ENCODE measurements around the gene CILP. TPM values are rescaled to one million over a fixed set of nuclear protein-coding genes. Genes with fewer than 3 reads are reported as not detected.
A peak's percentile ranks its signal among the peaks of the same experiment; 100 is the strongest.

Gene CILP, protein sequence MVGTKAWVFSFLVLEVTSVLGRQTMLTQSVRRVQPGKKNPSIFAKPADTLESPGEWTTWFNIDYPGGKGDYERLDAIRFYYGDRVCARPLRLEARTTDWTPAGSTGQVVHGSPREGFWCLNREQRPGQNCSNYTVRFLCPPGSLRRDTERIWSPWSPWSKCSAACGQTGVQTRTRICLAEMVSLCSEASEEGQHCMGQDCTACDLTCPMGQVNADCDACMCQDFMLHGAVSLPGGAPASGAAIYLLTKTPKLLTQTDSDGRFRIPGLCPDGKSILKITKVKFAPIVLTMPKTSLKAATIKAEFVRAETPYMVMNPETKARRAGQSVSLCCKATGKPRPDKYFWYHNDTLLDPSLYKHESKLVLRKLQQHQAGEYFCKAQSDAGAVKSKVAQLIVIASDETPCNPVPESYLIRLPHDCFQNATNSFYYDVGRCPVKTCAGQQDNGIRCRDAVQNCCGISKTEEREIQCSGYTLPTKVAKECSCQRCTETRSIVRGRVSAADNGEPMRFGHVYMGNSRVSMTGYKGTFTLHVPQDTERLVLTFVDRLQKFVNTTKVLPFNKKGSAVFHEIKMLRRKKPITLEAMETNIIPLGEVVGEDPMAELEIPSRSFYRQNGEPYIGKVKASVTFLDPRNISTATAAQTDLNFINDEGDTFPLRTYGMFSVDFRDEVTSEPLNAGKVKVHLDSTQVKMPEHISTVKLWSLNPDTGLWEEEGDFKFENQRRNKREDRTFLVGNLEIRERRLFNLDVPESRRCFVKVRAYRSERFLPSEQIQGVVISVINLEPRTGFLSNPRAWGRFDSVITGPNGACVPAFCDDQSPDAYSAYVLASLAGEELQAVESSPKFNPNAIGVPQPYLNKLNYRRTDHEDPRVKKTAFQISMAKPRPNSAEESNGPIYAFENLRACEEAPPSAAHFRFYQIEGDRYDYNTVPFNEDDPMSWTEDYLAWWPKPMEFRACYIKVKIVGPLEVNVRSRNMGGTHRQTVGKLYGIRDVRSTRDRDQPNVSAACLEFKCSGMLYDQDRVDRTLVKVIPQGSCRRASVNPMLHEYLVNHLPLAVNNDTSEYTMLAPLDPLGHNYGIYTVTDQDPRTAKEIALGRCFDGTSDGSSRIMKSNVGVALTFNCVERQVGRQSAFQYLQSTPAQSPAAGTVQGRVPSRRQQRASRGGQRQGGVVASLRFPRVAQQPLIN
- not detected in 2 replicates for total RNA-seq (2014; rRNA removed; shearing (Covaris generic))

DNA sequence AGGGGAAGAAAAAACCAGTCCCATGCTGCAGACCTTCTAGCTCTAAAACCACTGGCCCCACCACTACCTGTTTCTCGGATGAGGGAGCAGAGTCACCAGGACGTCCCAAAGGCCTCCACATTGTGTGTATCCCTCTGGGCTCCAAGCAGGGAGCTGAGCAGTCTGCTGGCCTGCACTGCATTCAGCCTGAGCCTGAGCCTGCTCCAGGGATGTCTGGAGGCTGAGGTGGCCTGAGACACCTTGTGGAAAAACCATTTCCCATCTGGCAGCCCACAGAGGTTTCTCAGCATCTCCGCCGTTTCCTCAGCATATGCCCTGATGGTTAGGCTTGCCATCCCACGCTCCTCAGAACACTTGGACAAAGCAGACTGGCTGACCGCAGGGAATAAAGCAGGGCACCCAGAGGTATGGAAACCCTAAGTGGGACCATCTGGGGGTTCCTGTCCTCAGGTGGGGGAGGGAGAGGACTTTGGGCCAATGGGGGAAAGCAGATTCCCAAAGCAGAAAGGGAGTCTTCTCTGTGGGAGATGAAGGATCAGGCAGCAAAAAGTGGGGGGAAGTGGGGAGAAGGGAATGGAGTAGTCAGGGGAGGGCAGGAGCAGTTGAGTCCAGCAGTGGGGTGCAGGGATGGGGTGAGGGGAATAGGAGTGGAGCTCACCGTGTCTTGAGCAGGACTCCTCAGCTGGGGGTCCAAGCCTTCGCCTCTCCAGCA is at the start of gene CILP:
CILP (minus strand) TSS at position 704 of the 712 bp plus-strand sequence. CDS start 1,718 bp downstream, outside the sequence.
- Histone ChIP-seq H3K36me3 (replicated peaks; ENCODE audit: control insufficient read depth, insufficient read depth, low read length) (no peaks in the 10 kb centered on the region), H3K4me3 (ENCODE audit: insufficient read depth, low read depth, low read length) (no peak within 1 kb of the TSS), H3K27me3 (ENCODE audit: control insufficient read depth, insufficient read depth, low read length) (no peaks in the 10 kb centered on the region)
- no peak for DNase-seq

DNA sequence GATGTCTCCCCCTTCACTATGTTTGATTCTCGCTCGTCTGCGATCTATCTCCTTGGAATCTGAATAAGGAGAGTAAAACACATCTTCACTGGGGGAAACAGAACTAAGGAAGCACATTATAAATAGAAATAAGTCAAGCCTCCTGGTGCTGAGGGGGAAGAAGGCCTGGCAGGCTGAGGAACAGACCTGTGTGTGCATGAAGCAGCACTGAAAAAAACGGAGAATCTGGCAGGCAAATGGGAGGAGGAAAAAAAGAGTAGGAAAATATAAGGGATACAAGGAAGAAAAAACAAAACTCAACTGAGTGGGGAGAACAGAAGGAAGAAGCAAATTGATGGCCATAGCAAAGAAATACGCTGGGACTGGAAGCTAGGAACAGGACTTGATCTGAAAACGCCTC is 49.7 kb upstream of the CILP start:
- DNase-seq = no peak
- Histone ChIP-seq H3K36me3 (replicated peaks; ENCODE audit: control insufficient read depth, insufficient read depth, low read length) (no peaks in the 10 kb centered on the region), H3K4me3 (ENCODE audit: insufficient read depth, low read depth, low read length) (no peak overlapping the region), H3K27me3 (ENCODE audit: control insufficient read depth, insufficient read depth, low read length) (no peaks in the 10 kb centered on the region)

DNA sequence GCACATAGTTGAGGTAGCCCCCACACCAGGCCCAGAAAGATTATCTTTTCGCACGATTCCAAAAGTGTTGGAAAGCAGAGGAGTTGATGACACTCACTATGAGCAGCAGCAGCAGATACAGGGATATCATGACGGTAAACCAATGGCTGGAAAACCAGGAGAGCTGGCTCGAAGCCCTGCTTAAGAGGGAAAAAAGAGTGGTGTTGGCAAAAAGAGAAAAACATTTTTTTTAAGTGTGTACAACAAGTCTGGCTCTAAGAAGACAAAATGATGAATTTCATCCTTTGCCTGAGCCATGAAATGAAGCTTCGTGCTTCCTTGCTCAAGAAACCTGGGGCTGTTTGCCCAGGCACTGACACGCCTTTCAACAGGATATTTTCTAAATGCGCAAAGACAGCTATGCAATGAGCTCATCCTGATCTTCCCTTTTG is 48.1 kb upstream of the CILP start:
- no peak overlapping the region for H3K4me3 ChIP-seq (ENCODE audit: insufficient read depth, low read depth, low read length)
- no peak for DNase-seq
- no peaks in the 10 kb centered on the region for H3K27me3 ChIP-seq (ENCODE audit: control insufficient read depth, insufficient read depth, low read length)
- no peaks in the 10 kb centered on the region for H3K36me3 ChIP-seq (replicated peaks; ENCODE audit: control insufficient read depth, insufficient read depth, low read length)

DNA sequence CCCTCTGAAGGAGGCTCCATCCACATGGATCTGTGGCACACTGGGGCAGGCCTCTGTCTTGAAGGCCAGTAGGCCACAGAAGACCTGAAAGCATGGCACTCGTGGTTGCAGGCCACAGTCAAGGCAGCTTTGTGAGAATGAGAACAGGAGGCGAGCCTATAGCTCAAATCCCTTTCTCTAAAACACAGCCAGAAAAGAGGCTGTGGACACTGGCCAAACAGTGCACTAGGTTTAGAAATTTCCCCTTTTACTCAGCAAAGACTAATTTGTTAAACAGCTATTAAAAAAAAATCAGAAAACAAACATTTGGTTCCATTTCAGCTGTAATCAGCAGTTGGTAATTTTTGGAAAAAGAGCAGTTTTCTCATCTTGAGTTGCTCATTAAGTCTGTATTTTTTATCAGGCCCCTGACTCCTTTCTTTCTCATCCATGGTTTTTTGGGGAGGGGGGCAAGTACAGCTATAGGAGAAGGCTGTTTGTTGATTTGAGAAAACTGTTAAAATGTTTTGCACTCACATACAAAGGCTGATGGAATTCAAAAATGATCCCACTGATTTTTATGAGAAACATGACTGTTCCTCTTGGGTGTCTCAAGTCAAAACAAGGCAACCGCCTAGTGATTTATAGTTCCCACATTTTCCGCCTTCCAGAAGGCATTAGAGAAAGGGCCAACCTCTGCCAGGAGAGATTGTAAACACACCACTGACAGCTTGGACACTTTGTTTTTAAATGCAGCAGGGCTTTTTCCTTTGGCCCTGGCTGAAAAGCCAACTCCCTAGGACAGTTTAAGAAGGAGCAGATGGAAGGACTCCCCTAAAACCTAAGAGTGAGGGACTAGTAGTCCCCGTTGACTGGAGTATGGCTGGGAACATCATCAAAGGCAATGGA is 47.3 kb upstream of the CILP start:
- no peak overlapping the region for H3K4me3 ChIP-seq (ENCODE audit: insufficient read depth, low read depth, low read length)
- no peak for DNase-seq
- H3K27me3 ChIP-seq (ENCODE audit: control insufficient read depth, insufficient read depth, low read length) = no peaks in the 10 kb centered on the region
- no peaks in the 10 kb centered on the region for H3K36me3 ChIP-seq (replicated peaks; ENCODE audit: control insufficient read depth, insufficient read depth, low read length)

DNA sequence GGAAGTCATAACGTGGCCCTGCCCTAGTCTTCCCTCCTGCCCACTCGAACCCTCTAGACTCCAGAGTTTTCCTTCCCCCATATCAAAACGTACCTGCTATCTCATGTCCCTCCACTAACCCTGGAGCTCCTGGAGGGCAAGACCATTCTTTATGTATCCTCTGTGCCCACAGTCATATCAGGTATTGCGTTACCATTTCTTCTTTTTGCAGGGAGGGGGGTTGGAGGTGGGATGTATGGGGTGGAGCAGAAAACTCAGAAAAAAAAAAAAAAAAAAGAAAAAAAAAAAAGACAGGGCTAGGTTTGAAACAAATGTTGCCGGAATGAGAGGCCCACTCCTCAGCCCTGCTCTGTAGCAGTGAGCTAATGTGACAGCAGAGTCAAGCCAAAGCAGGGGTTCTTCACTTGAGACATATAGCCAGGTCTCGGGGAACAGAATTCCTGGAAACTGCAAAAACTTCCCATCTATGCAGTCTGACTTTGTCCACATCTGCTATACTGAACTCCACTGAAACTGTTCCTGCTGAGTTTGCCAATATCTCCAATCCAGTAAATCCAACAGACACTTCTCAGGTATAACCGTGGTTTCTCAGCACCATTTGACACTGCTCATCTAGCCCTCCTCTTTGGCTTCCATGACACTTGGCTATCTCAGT is 44.3 kb upstream of the CILP start:
- DNase-seq = no peak
- Histone ChIP-seq H3K36me3 (replicated peaks; ENCODE audit: control insufficient read depth, insufficient read depth, low read length) (no peaks in the 10 kb centered on the region), H3K27me3 (ENCODE audit: control insufficient read depth, insufficient read depth, low read length) (no peaks in the 10 kb centered on the region), H3K4me3 (ENCODE audit: insufficient read depth, low read depth, low read length) (no peak overlapping the region)

DNA sequence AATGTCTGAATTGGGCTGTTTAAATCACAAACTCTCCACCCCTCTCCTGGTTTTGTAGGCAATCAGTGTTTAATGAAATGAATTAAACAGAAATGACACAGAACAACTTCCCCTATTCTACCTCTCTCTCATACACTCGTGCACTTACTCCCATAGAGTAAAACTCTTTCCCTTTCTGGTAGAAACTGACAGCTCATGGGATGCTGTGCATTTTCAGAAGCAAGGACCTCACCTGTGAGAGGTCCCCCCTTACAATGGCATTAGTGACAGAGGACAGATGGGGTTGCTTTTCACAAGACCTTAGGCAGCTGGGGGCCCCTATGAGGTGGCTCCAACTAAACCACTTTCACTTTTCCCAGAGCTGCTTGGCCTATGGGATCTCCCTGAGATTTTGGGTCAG is 43.5 kb upstream of the CILP start:
- Histone ChIP-seq H3K27me3 (ENCODE audit: control insufficient read depth, insufficient read depth, low read length) (no peaks in the 10 kb centered on the region), H3K4me3 (ENCODE audit: insufficient read depth, low read depth, low read length) (no peak overlapping the region), H3K36me3 (replicated peaks; ENCODE audit: control insufficient read depth, insufficient read depth, low read length) (no peaks in the 10 kb centered on the region)
- no peak for DNase-seq

DNA sequence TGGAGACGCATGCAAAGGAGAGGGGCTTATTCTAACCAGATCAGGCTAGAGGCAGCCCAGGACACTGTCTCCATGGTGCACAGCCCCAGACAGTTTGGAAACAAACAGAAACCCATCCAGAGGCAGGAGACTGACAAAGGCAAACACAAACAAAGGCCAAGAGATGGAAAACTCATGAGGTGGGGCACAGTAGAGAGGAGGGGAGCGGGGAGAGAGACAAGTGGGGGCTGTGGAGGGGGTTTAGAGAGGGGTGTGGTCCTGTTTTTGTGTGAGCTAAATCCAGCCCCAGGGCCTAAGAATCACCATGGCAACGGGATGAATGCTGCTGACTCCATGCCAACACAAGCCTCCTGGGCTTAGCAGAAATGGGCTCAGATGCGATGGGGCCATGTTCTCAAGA is 43.1 kb upstream of the CILP start:
- peak; percentile 63 for DNase-seq
- H3K36me3 ChIP-seq (replicated peaks; ENCODE audit: control insufficient read depth, insufficient read depth, low read length) = no peaks in the 10 kb centered on the region
- no peaks in the 10 kb centered on the region for H3K27me3 ChIP-seq (ENCODE audit: control insufficient read depth, insufficient read depth, low read length)
- no peak overlapping the region for H3K4me3 ChIP-seq (ENCODE audit: insufficient read depth, low read depth, low read length)

DNA sequence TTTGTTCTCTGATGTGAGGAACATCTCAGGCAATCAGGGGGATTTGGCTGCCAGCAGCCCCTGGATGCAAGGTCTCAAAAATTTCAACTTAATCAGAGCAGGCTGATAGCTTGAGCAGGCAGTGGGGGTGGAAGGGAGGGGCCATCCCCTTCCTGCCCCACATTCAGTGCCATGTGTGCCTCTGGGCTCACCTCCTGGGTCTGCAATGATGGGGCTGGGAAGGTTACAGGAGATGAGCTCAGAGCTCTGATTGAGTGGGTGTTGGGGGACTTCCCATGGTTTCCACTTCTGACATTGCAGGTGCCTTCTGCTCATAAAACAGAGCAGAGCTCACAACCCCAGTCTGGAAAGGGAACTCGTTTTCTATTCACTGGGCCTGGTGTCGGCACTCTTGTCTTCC is 38.4 kb upstream of the CILP start:
- Histone ChIP-seq H3K27me3 (ENCODE audit: control insufficient read depth, insufficient read depth, low read length) (no peaks in the 10 kb centered on the region), H3K4me3 (ENCODE audit: insufficient read depth, low read depth, low read length) (no peak overlapping the region), H3K36me3 (replicated peaks; ENCODE audit: control insufficient read depth, insufficient read depth, low read length) (no peaks in the 10 kb centered on the region)
- no peak for DNase-seq

DNA sequence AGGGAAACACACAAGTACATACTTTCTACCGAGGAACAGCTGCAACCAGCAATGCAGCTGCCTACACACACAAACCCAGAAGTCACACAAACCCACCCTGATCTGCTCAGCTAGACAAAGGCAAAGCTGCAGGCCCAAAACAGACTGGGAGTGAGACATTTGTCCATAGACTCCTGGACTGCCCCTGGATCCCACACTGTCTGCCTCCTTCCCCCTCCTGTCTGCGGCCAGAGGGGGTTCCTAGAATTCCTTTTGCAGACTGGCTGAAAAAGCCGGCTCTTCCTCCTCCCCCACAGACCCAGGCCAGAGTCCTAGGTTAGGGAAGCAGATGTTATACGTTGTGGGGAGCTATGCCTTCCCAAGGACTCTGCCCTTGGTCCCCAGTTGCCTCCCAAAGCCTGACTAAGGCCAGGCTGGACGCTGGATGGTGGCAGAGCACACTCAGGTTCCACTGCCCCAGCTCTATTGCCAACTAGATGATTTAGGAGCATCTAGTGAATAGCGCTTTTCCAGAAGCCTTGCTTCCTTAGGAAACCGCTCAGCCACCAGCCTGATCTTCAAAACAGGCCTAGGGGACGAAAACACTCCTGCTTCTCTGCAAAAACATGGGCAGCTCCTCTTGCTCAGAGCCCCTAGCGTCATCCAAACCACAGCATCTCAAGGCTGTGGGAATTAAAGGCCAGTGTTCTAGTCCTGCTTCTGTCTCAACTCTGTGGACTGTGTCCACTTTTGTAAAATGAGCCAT is 37.4 kb upstream of the CILP start:
- H3K4me3 ChIP-seq (ENCODE audit: insufficient read depth, low read depth, low read length) = no peak overlapping the region
- H3K27me3 ChIP-seq (ENCODE audit: control insufficient read depth, insufficient read depth, low read length) = no peaks in the 10 kb centered on the region
- H3K36me3 ChIP-seq (replicated peaks; ENCODE audit: control insufficient read depth, insufficient read depth, low read length) = no peaks in the 10 kb centered on the region
- peak; percentile 55 for DNase-seq

DNA sequence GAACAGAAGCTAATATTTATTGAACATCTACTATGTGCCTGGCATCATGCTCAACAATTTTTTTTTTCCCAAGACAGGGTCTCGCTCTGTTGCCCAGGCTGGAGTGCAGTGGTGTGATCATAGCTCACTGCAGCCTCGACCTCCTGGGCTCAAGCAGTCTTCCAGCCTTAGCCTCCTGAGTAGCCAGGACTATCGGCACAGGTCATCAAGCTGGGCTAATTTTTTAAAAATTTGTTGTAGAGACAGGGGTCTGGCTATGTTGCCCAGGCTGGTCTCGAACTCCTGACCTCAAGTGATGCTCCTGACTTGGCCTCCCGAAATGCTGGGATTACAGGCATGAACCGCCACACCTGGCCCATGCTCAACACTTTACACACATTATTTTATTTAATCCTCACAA is 35.7 kb upstream of the CILP start:
- Histone ChIP-seq H3K36me3 (replicated peaks; ENCODE audit: control insufficient read depth, insufficient read depth, low read length) (no peaks in the 10 kb centered on the region), H3K4me3 (ENCODE audit: insufficient read depth, low read depth, low read length) (no peak overlapping the region), H3K27me3 (ENCODE audit: control insufficient read depth, insufficient read depth, low read length) (no peaks in the 10 kb centered on the region)
- DNase-seq = no peak

DNA sequence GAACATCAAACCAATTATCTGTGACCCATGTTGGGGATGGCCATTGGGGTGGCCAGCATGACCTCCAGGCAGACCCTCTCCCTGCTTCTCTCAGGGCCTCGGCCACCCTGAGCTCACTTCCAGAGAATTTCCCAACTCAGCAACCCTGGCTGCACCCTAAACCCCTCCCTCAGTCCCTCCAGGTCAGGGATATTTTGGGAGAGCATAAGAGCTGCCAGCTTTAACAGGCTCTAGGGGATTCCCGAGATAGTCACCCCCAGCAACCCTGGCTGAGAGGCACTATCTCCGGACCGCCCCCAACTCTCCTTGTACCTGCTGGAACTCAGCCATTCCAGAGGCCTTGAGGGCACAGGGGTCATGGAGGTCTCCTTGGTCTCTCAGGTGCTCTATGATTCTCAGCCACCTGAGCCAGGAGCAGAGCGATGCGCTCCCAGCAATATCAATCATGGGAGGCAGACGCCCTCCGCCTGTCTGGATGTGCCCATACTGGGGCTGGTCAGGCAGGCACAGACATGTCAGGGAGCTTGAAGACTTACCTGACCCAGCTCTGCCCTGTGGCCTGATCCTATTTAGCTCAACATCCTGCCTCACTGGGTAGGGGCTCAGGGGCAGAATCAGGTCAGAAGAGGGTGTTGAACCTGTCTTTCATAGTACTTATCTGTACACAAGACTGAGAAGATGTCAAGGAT is 34.9 kb upstream of the CILP start:
- no peak overlapping the region for H3K4me3 ChIP-seq (ENCODE audit: insufficient read depth, low read depth, low read length)

More for the DNA sequence above, 34.9 kb upstream of the CILP start:
- Histone ChIP-seq H3K27me3 (ENCODE audit: control insufficient read depth, insufficient read depth, low read length) (no peaks in the 10 kb centered on the region), H3K36me3 (replicated peaks; ENCODE audit: control insufficient read depth, insufficient read depth, low read length) (no peaks in the 10 kb centered on the region)
- DNase-seq = no peak

All from H7 (cell line).